RPMI8226 (cell line): ENCODE data around the gene PPL.
"Not testable (repeated sequence)": the region's sequence is repeated elsewhere in the genome, so short reads cannot be mapped to it uniquely, and the experiment has no call there.

ENCODE experiments used
- DNase-seq: peaks from one replicate; pipeline ENCODE4 v3.0.0-alpha.2; 2015

The PPL gene

DNA sequence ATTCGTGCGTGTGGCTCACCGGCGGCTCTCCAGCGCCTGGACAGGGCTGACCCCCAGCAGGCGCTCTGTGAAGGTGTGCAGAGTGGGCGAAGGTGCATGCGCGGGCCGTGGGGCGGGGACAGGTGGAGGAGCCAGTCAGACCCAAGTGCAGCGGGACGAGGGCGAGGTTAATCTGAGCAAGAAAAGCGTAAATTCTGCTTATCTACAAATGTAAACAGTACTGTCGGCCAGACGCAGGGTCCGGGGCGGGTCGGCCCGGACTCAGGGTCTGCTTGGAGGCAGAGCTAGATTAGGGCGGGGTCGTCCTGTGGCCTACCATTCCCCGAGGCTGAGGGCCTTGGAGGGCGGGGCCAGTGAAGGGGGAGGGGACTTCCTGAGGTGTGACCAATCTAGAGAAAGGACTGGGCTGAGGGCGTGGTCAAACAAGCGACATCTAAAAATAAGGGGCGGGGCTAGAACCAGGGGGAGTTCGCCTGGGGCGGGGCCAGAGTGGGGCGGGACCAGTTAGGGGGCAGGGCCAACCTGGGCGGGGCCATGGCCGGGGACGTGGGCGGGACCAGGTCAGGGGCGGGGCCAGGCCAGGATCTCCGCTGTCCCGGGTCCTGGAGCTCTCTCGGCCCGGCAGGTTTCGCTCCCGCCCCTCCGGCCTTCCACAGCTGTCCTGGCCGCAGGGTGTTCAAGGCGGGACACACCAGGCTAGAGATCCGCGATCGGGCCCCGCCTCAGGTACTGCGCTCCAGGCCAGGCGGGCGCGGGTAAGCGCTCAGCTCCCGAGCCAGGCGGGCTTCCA lies 21.0 kb upstream of the PPL start, which contains the start of gene SEC14L5:
SEC14L5 (plus strand) TSS at position 611 of the 790 bp plus-strand sequence. CDS start 994 bp downstream, outside the sequence.
- DNase-seq = peak; percentile 99

DNA sequence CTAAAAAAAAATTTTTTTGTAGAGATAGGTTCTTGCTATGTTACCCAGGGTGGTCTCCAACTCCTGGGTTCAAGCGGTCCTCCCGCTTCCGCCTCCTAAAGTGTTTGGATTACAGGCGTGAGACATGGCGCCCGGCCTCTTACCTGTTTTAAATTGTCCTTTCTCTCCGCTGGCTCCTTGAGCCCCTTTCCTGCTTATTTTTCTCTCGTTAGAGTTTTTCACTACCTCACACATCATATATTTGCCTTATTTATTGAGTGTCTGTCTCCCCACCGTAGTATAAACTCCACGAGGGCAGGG lies 20.4 kb upstream of the PPL start:
- no peak for DNase-seq

DNA sequence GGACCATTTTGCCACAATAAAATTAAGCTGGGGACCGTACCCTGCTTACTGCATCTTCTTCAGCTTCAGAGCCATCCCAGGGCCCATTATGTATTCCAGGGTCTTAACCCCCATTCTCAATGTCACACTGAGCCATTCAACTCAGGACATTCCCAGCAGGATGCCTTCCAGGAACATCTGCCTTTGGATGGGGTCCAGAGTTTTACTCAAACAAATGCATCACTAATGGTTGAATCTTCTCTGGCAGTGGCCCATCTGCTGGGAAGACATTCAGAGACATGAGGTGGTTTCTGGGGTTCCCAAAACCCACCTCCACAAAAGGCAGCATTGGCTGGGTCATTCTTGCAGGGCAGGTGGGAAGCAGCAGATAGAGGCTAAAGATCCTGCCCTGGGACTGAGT lies 17.8 kb upstream of the PPL start:
- no peak for DNase-seq

DNA sequence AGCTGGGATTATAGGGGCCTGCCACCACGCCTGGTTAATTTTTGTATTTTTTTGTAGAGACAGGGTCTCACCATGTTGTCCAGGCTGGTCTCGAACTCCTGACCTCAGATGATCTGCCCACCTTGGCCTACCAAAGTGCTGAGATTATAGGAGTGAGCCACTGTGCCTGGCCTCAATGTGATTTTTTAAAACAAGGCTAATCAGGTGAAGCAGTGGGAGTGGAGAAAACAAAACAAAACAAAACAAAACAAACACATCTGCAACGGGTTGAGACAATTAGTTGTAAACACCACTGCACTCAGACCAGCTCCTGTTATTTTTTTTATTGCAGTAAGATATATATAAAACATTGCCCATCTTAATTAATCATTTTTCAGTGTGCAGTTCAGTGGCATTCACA lies 14.6 kb upstream of the PPL start:
- not testable (repeated sequence) for DNase-seq

DNA sequence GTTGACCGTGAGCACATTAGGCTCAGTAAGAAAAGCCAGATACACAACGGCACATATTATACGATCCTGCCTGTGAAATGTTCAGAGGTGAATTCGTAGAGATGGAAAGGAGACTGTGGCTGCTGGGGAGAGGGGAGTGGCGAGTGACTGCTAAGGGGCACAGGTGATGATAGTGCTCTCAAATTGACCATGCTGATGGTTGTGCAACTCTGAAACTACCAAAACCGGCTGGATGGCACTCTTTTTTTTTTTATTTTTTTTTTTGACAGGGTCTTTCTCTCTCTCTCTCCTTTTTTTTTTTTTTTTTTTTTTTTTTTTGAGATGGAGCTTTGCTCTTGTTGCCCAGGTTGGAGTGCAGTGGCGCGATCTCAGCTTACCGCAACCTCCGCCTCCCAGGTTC lies 13.0 kb upstream of the PPL start:
- DNase-seq = peak; percentile 36

DNA sequence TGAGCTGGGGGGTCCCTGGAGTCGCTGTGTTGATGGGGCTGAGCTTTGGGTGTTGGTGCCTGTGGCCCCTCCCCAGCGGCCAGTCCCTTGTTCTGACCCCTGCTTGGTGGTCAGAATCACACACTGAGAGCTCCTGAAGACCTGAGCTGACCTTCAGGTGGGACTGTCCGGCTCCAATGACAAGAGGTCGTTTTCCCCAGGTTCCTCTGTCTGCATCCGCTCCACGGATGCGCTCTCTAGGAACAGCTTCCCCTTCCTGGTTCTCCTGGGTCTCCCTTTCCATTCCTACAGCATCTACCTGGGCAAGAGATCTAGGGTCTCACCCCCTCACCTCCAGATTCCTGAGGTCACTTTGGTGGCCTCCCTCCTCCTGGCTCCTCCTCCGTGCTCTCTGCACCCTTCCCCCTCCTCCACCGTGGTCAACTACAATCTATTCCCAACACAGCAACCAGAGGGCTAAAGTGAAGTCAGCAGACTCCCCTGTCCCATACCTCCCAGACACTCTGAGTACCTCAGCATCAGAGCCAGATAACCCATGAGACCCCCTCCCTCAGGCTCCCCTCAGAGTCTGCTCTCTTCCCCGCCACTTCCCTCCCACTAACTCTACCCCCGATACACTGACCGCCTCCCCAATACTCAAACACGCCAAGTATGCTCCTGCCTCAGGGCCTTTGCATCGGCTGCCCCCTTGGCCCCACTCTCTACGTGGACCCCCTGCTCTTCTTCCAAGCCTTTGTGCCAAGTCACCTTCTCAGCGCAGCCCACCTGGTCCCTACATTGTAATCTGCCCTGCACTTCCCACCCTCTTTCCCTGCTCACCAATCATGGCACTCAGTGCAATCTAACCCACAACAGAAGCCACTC lies 12.2 kb upstream of the PPL start:
- no peak for DNase-seq

DNA sequence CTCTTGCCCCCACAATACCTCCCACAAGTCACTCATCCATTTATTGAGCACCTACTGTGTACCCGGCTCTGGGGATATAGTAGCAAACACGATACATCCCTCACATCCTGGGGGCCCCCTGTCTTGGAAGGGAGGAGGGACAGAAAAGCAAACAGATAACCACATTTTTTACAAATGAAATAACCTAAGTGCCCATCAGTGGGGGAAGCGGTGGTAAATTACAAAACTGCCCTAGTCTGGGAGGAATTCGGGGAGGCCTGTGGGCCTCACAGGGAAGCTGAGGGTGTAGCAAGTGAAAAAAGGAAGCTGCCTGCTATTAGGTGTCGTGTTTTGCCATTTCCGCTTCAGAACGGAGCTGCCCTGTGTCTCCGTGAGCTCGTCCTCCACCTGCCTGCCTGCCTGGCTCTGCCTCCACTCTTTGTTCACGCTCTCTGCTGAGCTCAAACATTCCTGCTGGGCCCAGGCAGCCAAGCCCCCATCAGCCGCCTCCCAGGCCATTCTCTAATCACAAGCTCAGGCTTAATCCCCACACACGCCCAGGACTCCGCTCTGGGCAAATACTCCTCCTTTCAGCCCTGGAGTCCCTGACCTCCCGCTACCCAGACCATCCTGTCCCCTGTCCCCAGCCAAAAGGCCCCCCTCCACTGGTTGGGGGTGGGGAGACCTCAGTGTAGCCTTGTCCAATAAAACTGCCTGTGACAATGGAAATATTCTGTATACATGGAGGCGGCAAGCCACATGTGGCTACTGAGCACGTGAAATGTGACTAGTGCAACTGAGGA lies 11.0 kb upstream of the PPL start:
- no peak for DNase-seq

DNA sequence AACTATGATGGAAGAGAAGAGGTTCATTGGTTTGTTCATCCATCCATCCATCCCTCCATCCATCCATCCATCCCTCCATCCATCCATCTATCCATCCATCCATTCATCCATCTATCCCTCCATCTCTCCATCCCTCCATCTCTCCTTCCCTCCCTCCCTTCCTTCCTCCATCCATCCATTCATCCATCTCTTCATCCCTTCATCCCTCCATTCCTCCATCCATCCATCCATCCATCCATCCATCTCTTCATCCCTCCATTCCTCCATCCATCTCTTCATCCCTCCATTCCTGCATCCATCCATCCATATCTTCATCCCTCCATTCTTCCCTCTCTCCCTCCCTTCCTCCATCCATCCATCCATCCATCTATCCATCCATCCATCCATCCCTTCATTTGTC lies 10.0 kb upstream of the PPL start:
- no peak for DNase-seq

DNA sequence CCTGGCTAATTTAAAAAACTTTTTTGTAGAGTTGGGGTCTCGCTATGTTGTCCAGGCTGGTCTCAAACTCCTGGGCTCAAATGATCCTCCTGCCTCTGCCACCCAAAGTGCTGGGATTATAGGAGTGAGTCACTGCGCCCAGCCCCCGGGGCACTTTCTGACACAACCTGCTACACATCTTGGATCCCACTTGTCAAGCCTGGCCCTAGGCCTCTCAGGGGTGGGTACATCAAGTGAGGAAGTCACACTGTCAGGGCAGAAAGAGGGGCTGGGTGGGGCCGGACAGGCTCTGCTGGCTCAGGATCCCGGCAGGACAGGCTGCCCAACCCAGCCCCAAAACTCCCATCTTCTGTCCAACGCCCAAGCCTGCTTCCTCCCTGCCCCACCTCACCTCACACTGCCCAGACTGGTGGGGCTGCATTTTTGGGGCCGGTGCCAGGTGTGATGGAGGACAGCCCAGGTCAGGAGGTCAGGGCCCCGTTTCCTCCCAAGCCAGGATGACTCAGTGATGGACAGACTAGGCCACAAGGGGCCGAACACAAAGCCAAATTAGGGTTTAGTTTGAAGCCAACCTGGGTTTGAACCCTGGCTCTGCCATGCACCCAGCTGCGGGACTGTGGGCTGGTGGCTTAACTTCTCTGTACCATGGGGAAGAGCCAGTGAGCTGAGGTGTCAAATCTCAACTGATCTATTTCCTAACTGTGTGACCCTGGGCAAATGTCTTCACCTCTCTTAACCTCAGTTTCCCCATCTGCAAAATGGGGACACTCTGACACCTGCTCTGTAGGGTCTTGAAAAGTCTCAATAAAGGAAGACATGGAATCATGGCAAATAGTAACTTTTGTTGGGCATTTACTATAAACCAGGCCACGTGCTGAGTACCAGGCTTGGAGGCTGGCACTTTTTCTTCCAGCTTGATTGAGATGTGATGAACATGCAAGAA lies 8.9 kb upstream of the PPL start:
- peak; percentile 84 for DNase-seq

DNA sequence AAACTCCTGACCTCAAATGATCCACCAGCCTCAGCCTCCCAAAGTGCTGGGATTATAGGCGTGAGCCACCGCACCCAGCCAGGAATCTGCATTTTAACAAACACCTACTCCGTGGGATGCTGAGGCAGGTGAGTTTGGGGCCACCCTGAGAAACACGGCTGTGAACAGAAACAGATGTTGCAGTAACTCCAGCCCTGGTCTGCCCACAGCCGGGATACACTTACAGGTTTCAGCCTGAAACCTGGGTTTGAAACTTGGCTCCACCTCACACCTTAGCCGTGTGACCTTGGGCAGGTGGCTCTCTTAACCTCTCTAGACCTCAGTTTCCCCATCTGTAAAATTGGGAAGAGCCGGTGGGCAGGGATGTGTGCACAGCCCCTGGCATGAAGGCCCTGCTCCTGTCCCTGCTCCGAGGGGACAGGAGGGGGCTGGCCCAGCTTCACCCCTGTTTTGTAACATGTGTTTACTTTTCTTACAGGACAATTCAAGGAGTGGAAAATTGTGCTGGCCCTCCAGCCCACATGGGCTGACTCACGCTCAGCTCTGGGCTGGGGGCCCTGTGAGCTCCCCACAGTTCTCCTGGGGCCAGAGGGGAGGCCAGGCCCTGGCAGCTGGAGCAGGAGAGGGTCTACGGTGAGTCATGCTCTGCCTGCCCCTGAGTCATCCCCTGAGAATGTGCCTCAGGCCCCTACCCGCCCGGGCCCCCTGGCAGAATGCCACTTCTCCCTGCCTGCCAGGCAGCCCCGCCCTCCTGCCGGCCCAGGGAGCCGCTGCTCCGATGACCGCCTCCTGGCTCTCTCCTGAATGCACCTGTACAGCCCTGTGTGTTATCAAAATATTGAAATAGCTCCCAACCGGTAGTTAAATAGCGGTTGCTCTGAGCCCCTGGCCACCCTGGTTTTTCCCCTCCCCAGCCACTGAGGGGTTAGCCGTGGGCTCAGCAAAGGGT lies 7.7 kb upstream of the PPL start:
- DNase-seq = peak; percentile 99

DNA sequence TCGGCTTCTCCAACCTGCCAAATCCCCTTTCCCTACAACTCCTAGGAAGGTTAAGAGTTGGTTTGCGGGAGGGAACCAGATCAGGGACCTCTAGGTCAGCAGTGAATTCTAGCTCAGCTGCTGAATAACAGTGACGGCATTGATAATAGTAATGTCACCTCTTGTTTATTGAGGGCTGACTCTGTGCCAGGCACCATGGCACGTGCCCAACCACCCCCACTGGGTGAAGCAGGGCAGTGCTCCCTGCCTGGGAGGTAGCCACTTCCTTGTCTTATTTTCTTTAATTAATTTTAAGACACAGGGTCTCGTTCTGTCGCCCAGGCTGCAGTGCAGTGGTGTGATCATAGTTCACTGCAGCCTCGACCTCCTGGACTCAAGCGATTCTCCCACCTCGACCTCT lies 5.5 kb upstream of the PPL start:
- no peak for DNase-seq

DNA sequence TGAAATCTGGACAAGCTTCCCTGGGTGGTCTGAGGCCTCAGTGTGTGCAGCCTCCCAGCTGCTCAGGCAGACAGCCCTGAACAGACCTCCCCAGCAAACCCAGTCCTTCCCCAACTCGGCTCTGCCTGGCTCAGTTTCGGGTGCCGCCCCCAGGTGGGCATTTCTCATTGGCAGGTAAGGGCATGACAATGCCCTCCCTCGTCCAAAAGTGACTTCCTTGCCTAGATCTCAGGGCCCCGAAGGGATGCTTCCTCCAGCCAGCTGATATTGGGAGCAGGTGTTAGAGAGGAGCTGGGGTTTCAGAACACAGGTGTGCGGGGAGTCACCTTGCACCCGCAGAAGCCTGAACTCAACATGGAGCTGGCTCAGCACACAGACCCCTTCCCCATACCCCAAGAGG lies 3.8 kb upstream of the PPL start:
- DNase-seq = peak; percentile 92

DNA sequence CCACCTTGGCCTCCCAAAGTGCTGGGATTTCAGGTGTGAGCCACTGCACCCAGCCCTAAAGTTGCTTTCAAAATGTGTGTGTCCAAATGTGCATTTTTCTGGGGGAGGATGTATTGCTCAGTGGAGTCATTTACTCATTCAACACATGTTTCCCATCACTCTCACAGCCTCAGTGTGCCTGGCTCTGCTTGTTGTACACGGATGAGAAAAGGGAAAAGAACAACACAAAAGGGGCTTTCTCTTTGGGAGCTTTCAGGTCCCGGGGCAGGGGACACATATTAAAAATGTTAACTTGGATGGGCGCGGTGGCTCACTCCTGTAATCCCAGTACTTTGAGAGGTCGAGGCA lies 1.7 kb upstream of the PPL start:
- no peak for DNase-seq

DNA sequence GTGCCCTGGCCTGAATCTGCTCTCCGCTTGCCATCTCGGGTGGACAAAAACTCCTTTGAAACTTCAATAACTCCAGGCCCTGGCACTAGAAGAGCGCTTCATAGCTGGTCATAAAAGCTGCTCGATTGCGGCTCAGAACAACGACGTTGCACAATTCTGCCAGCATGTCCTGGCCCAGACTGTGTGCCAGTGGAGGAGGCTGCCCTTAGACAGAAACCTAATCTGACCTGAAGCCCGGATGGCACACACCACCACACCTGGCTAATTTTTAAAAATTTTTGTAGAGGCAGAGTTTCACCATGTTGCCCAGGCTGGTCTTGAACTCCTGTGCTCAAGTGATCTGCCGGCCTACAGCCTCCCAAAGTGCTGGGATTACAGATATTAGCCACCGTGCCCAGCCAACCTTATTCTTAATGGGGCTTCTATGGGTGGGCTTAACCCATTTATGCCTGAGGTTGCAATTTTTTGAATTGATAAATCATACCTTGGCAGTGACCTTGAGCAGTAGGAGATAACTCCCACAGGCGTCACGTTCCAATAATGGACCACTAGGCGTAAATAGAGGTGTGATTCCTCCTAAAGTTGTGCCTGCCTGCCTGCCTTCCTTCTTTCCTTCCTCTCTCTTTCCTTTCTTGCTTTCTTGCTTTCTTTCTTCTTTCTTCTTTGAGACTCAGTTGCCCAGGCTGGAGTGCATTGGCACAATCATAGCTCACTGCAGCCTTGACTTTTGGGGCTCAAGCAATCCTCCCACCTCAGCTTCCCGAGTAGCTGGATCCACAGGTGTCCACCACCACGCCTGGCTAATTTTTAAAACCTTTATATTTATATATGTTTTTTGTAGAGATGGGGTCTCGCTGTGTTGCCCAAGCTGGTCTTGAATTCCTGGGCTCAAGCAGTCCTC lies 1.1 kb upstream of the PPL start:
- no peak for DNase-seq

DNA sequence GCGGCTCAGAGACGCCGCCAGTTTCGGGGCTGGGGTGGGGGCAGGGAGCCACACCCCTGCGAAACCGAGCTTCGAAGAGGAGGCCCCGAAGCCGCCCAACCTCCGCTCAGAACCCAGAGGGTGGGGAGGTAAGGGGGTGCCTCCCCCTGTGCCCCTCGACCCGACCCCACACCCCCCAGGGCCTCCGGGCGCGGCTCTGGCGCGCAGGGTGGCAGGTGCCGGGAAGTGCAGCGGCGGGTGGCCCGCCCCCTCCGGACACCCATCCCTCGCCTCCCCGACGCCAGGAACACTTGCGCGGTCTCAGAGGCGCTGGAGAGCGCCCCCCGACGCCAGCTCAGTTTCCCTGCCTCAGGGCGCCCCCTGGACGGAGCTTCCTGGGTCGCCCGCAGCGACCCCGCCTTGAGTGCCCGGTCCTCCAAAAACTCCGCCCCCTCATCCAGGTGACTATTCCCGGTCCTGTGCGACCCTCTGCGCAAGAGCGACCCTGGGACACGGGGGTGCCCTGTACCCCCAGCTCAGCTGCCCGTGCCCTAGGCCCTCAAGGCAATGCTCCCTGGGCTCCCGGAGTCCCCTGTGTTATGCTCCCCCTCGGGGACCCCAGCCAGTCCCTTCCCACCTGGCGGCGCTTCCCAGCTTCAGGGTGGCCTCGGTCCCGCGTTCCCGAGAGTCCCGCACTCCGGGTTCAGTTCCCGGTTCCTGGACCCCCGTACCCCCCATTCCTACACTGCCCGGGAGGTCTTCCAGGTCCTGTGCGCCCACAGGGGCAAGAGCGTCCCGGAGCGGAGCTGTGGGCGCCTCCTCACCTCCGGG lies 562 bp downstream of the PPL start:
- DNase-seq = peak; percentile 85

DNA sequence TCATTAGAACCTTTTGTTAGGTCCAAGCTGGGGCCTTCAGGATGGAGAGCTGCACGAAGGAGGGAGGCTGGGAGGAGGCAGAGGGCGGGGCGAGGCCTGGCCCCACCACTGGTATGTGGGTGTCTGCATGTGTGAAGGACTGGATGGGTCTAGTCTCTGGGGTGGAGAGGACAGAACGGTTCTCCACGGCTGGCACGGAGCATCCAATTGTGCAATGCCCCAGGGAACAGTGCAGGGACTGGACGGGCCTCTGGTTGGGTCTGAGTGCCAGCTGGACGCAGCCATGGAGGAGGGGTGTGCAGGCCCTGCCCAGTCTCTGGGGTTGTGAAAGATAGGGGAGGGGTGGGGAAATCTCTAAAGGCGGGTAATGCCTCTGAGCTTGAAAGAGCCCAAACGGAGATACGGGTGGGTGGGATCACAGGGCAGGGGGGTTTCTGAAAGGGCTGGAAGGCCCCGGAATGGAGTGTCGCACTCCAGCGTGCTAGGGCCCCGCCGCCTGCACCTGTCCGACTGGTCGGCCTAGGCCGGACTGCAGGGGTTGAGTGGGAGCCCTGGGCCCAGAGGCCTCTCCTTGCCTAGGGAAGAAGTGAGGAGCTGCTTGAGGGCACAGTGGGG lies 1.6 kb downstream of the PPL start:
- no peak for DNase-seq

DNA sequence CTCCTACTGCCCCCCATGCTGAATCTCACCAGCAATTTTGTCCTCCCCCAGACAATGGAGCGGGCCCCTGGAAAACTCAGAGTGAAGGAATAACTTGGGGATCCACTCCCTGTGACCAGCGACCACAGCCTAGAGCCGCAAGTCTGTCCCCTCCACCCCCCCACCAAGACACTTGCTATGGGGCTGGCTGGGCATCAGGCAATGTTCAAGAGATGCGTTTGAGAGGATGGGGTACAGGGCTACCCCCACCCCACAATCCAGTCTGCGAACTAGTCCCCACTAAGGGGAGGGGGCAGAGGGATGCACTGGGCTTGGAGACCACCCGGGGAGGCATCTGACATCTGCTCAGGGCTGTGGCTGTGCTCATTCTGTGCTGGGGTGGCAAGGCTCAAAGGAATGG lies 2.4 kb downstream of the PPL start:
- no peak for DNase-seq

DNA sequence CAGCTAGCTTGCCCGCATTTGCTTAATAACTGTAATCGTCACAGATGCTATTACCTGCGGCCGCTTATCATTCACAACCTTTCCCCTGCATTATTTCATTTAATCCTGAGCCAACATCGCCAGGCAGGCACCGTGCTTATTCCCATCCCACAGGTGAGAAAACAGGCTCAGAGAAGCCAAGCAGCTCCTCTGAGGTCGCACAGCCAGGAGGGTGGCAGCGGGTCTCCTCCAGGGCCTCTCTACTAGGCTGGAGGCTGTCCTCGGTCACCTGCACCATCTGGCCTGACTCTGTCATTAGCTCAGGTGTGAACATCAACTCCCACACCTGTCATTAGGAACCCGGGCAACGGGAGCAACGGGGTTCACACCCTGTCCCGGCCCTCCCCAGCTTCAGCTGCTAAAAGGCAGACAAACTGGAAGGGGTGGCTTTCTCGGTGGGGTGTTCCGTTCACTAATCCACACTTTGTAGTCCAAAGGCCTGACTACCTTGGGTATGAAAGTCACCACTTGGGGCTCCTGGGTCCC lies 3.0 kb downstream of the PPL start:
- DNase-seq = no peak

DNA sequence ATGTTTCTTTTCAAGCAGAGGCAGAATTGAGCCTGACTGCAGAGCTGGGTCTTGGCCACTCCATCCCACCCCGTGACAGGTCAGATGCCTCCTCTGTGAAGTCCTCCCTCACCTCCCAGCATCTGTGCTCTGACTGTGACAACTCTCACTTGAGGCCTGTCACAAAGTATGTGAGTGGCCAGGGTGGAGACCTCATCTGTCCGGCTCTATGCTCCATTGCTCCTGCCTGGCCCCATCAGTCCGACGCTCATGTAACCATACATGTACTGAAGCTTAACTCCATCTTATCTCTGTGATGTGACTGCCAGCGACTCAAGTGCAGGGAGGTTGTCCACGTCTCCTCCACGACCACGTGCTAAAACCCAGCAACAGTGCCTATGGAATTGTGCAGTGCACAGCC lies 3.5 kb downstream of the PPL start:
- DNase-seq = no peak
